GM19025 (cell line): ENCODE measurements around the gene POMGNT1.

ENCODE experiments used
- ATAC-seq: cut with Tn5 transposase; IDR thresholded peaks from one replicate; pipeline ENCODE4 v1.9.1; 2021; ENCODE audit warnings: mild to moderate bottlenecking, low read depth, moderate library complexity; ENCODE audit not compliant: unreplicated experiment

POMGNT1 gene

DNA sequence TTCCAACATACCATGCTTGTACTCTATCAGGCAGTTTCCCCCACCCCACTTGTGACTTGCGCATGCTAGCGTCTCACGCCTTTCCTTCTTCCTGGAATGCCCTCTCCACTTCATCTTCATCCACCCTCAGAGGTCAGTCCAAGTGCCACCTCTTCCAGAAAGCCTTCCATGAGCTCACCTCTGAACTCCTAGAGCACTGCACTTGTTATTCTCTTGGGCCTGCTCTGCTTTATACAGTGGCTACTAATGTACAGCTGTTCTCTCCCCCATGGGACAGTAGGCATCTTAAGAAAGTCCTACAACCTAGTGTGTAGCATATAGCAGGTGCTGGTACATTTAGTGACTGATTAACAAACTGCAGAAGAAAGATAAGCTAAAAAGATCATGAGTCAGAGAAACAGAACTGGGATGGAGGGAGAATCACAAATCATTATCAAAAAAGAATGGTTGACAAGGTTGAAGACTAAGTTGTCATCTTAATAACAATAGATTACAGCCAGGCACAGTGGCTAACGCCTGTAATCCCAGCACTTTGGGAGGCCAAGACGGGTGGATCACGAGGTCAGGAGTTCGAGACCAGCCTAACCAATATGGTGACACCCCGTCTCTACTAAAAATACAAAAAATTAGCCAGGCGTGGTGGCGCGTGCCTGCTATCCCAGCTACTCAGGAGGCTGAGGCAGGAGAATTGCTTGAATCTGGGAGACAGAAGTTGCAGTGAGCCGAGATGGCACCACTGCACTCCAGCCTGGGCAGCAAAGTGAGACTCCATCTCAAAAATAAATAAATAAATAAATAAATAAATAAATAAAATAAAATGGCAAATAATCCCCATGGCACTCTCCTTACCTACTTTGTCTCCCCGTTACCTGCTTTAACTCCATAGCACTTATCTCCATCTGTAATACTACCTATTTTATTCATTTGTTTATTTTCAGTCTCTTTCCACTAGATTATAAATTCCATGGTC, 39.6 kb downstream of the POMGNT1 start:
- peak; percentile 84 for ATAC-seq

DNA sequence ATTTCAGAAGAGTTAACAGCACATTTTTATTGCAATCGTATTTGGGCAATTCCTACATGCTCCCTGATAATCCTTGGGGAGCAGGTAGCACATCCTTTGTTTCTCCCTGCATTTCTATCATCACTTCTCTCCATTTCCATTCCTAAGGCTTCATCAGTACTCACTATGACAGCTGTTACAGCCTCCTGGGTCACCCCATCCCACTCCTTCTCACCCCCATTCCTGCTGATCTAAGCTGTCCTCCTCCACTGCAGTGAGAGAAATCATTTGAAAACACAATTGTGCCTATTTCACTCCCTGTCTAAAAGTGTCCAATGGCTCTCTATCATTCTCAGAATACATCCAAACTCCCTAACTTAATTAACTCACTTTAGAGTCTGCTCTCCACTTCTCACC, 40.3 kb downstream of the POMGNT1 start:
- ATAC-seq, result no peak

DNA sequence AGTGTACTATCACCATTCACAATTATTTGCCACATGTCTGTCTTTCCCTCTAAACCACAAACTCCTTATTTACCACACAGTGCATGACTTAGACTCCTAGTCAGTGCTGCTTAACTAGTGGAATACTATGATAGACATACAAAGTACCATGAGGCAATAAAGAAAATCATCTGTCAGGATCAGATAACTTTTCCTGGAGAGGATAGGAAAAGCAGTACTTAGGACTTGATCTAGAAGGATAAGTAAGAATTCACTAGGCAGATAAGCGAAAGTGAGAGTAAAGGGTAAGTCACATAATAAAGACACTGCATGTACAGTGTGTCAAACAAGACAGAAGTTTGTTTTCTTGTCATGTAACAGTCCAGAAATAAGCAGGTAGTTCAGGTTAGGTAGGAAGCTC, 44.5 kb downstream of the POMGNT1 start:
- no peak for ATAC-seq

DNA sequence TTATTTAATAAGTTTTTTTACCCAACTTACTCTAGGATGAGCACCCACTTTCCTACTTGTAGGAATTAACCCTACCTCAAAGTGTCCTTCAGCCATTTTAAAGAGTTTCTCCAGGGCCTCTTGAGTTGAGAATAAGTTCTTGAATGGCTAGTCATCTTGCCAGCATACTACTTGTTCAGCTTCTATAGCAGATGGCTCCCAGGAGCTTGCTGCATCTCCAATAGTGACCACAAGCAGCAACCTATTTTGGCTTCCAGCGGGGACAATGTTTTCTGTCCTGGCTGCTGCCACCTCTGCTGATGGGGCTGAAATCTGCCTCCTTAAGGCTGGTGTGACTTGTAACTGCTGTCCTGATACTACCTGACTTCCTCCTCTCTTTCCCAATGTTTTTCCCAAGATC, 45.0 kb downstream of the POMGNT1 start:
- no peak for ATAC-seq

DNA sequence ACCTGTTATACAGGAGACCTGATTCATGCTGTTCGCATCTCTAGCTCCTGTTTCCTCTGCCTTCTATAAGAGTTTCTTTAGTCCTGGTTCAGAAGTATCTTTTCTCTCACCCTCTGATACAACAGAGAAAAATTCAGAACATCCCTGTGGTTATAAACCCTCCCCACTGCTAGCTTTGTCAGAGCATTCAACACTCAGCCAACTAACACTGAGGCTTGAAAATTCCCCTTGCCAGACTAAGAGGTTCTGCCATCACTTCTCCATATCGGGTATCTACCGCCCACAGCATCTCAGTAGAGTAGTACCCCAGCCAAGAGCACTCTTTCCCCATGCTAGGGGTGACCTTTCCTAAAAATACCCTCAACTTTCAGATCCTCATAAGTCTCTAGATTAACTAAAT, 46.2 kb downstream of the POMGNT1 start:
- no peak for ATAC-seq

DNA sequence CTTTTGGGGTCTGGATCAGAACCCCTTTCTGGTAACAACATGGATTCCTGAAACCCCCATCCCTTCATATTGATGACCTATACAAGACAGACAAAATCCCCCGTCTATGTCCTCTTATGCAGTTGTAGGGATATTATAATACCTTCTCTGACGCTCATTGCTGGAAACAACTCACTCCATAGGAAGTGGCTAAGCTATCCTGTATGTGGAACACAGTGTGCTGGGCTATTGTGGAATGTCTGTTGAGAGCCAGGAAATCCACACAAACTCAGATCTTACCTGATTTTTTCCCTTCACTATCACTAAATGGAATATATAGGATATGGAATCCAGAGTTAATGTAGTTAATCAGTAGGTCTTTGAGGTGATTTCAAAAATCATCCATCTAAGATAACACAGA, 48.1 kb downstream of the POMGNT1 start:
- no peak for ATAC-seq

DNA sequence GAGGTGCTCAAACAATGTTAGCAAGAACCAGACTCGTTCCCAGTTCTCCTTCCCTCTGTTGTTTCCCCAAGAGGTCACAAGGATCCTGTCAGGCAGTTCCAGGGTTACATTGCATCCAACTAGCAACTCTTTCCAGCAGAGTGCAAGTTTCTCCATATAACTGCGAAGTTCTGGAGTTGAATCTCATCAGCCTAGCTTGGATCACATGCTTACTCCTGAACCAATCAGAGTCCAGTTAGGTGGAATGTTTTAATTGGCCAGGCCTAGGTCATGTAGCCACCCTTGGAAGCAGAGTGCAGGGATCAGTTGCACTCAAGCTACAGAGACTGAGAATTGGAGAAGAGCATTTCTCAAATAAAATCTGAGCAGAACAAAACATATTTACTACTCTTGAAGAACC, 49.9 kb downstream of the POMGNT1 start:
- ATAC-seq, result no peak
